Measurements from ENCODE around the gene MAGOHB. TPM values are rescaled to one million over a fixed set of nuclear protein-coding genes. Genes with fewer than 3 reads are reported as not detected.

Gene MAGOHB
- total RNA-seq, 4 donors from 2014 or later, result 7.7 to 28.9 (median 9.8) TPM

DNA sequence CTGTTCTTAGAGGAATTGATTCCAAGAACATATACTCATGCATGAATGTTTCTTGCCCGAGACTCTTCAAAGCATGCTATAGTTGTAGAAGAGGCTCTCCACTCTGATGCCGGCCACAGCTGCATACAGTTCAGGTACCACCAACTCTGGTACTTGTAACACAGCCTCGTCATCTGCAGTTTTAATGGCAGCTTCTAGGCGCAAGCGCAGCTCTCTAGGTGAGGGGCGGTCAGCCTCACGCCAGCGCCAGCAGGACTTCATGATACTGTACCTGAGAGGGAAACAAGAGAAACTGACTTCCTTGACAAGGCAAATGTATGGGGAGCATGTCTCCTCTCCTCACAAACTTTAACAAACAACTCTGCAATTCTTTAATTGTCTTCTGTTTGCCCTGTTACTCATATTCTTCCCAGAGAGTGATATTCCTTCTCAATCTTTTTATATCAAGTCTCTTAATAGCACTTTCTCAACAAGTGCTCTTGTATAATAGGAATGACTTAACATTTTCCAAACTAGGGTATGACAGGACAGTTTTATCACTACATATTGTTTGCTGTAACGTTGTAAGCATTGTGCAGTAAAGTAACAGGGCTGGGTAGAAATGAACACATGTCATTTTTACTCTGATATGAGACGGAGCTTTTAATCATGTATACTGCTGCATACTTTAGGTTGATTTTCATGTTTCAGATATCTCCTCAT, 6.8 kb upstream of the MAGOHB start:
- no peak for DNase-seq
- no peak for TF ChIP-seq POLR2A (IDR thresholded peaks at IDR 0.05)
- no peak for TF ChIP-seq CTCF (IDR thresholded peaks at IDR 0.05)
- no peak overlapping the region for H3K27ac ChIP-seq
- H3K4me3 ChIP-seq, result no peak overlapping the region
- no peaks in the 10 kb centered on the region for H3K4me1 ChIP-seq
- H3K27me3 ChIP-seq, result no peaks in the 10 kb centered on the region
- H3K9me3 ChIP-seq, result no peaks in the 10 kb centered on the region
- peaks cover 0 to 29% (median 0%) of the 10 kb centered on the region in 3 donors for H3K36me3 ChIP-seq

DNA sequence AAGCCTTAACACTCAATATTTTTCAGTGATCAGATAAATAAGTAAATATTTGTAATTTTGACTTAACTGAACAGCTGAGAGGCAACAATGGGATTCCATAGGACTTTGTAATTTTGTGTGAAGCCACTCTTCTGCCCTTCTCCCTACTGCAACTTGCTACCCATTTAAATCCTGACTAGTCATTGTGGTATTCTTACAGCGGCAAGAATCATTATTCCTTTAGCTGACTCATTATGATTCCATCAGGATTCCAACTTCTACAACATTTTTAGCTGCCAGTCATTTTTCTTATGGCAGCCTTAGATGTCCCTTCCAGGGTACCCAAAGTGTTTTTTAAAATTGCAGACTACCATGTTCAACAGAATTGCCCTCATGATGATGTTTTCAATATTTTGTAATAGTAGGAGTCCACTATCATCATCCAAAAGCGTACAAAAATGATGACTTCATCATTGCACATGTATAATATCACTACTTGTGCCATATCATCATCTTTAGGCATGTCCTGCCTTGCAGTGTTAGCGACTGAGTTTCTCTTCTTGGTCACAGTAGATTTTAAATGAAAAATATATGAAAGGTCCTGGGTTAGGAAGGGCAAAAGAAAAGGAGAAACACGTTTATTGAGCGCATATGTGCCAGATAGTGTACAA, 5.1 kb upstream of the MAGOHB start:
- H3K9me3 ChIP-seq, result no peaks in the 10 kb centered on the region
- no peaks in the 10 kb centered on the region for H3K27me3 ChIP-seq

DNA sequence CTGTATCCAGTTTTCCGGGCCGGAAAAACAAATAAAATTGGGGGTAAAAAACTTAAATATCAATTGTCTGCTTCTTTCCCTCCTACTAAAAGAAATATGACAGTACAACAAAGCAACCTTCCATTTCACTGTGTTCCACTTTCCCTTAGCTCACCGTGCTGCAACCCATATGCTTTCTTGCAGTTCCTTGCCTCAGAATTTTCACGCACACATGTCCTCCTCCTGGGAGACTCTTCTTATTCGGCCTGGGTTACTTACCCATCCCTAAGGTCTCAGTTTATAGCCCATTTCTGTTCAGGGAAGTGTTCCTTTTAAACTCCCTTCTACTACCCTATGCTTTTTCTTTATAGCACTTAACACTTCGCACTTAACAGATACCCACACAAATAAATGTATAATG, 4.5 kb upstream of the MAGOHB start:
- Histone ChIP-seq H3K4me1 (no peaks in the 10 kb centered on the region), H3K27me3 (no peaks in the 10 kb centered on the region), H3K27ac (no peak overlapping the region), H3K36me3 (peaks cover 0 to 29% (median 0%) of the 10 kb centered on the region in 3 donors), H3K4me3 (no peak overlapping the region), H3K9me3 (no peaks in the 10 kb centered on the region)
- TF ChIP-seq POLR2A (IDR thresholded peaks at IDR 0.05) (no peak), CTCF (IDR thresholded peaks at IDR 0.05) (no peak)
- DNase-seq, result no peak

More for the DNA sequence above, 5.1 kb upstream of the MAGOHB start:
- no peaks in the 10 kb centered on the region for H3K4me1 ChIP-seq
- TF ChIP-seq CTCF (IDR thresholded peaks at IDR 0.05) (no peak), POLR2A (IDR thresholded peaks at IDR 0.05) (no peak)
- no peak for DNase-seq
- H3K4me3 ChIP-seq, result no peak overlapping the region
- H3K36me3 ChIP-seq, result peaks cover 0 to 29% (median 0%) of the 10 kb centered on the region in 3 donors
- no peak overlapping the region for H3K27ac ChIP-seq

DNA sequence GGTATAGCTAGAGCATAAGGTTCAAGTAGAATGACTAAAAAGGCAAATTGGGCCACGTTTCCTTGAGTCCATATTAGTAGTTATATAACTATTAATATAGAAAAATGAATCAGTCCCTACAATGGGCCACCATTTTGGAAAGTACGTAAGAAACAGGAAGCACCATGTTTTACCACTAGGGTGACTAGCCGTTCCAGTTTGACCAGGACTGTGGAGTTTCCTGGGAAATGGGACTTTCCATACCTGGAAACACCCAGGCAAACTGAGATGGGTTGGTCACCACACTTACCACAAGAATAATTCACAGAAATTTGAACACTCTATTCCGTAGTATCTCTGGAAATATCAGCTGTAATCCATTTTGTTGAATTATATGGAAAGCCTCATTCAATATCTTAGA, 2.1 kb upstream of the MAGOHB start:
- Histone ChIP-seq H3K9me3 (no peaks in the 10 kb centered on the region), H3K27ac (no peak overlapping the region), H3K4me3 (no peak overlapping the region)

GRCh38 chr12:10614056-10614370, 604 bp upstream of the MAGOHB start:
- peaks cover 0 to 12% (median 0%) of the 10 kb centered on the region in 3 donors for H3K36me3 ChIP-seq
- no peak for DNase-seq
- TF ChIP-seq POLR2A (IDR thresholded peaks at IDR 0.05) (no peak), CTCF (IDR thresholded peaks at IDR 0.05) (peak in 1 of 6 experiments; percentile 2)
- H3K4me1 ChIP-seq, result peaks cover 0 to 11% (median 5%) of the 10 kb centered on the region in 4 donors
- no peaks in the 10 kb centered on the region for H3K27me3 ChIP-seq
- H3K27ac ChIP-seq, result peak overlapping the region; percentile 79 to 94 (median 84)
- H3K4me3 ChIP-seq, result peak overlapping the region; percentile 68 to 89 (median 80)
- H3K9me3 ChIP-seq, result no peaks in the 10 kb centered on the region

More for the DNA sequence above, 2.1 kb upstream of the MAGOHB start:
- DNase-seq, result no peak
- no peak for TF ChIP-seq CTCF (IDR thresholded peaks at IDR 0.05)
- no peak for TF ChIP-seq POLR2A (IDR thresholded peaks at IDR 0.05)
- no peaks in the 10 kb centered on the region for H3K27me3 ChIP-seq
- H3K36me3 ChIP-seq, result peaks cover 0 to 9% (median 0%) of the 10 kb centered on the region in 3 donors
- peaks cover 0 to 11% (median 5%) of the 10 kb centered on the region in 4 donors for H3K4me1 ChIP-seq

Measured in Peyer's patch (tissue), 4 donors.